IMR-90 (cell line): Measurements from ENCODE around the gene GPR158. TPM values are rescaled to one million over a fixed set of nuclear protein-coding genes. Genes with fewer than 3 reads are reported as not detected.

ENCODE experiments used
- ATAC-seq: fragments of 200-7000 bp; cut with Tn5 transposase; 2 replicates; pipeline ENCODE4 v1.9.1; 2020; ENCODE audit warnings: low read depth, mild to moderate bottlenecking, moderate library complexity
- BruUV-seq: library from RNA; stranded (reverse); fragments of 400-500 nt; replicated peaks from 2 replicates; lab custom pipeline; 2021; lab: Mats Ljungman, UMichigan
- CTCF ChIA-PET: fragments of 300-600 bp; formaldehyde crosslinking; extraction: SDS; loops from one replicate; lab custom pipeline; 2021; ENCODE audit warnings: antibody characterized with exemption; lab: Yijun Ruan, JAX
- POLR2A ChIA-PET: fragments of 300-600 bp; sonication (Branson Sonifier 250); formaldehyde crosslinking; loops from one replicate; lab custom pipeline; 2022; ENCODE audit warnings: antibody characterized with exemption; ENCODE audit not compliant: unreplicated experiment; lab: Charles Lee
- DNase-seq: peaks from one replicate; pipeline ENCODE4 v3.0.0; 2013
- H2AFZ ChIP-seq: replicated peaks from 2 replicates; pipeline ENCODE3; 2013; ENCODE audit warnings: low read length, mild to moderate bottlenecking; ENCODE audit not compliant: poor library complexity
- H2AK5ac ChIP-seq: 2 replicates; pipeline ENCODE4 v1.6.1; 2013; ENCODE audit warnings: low read depth, low read length, inconsistent platforms
- H2AK9ac ChIP-seq: replicated peaks from 2 replicates; pipeline ENCODE3; 2013; ENCODE audit warnings: mild to moderate bottlenecking, low read depth, low read length, moderate library complexity; ENCODE audit not compliant: poor library complexity
- H2BK120ac ChIP-seq: 2 replicates; pipeline ENCODE4 v1.6.1; 2013; ENCODE audit warnings: low read depth, low read length, inconsistent platforms
- H2BK15ac ChIP-seq: 3 replicates; pipeline ENCODE4 v1.6.1; 2013; ENCODE audit warnings: low read depth, low read length, inconsistent platforms
- H2BK20ac ChIP-seq: 2 replicates; pipeline ENCODE4 v1.6.1; 2013; ENCODE audit warnings: low read depth, mild to moderate bottlenecking, inconsistent platforms, low read length, moderate library complexity
- H2BK5ac ChIP-seq: 2 replicates; pipeline ENCODE4 v1.6.1; 2013; ENCODE audit warnings: mild to moderate bottlenecking, low read depth, low read length, inconsistent platforms; ENCODE audit not compliant: poor library complexity, severe bottlenecking
- H3K14ac ChIP-seq: replicated peaks from 2 replicates; pipeline ENCODE4 v1.6.1; 2013; ENCODE audit warnings: low read depth, low read length, inconsistent platforms
- H3K18ac ChIP-seq: 2 replicates; pipeline ENCODE4 v1.6.1; 2013; ENCODE audit warnings: low read depth, low read length, control low read depth
- H3K23ac ChIP-seq: 2 replicates; pipeline ENCODE4 v1.6.1; 2013; ENCODE audit warnings: low read depth, low read length, inconsistent platforms
- H3K27ac ChIP-seq: 2 replicates; pipeline ENCODE4 v1.5.1; 2013; ENCODE audit warnings: mild to moderate bottlenecking, control low read depth, low read length; ENCODE audit not compliant: insufficient read depth
- H3K27me3 ChIP-seq: 2 replicates; pipeline ENCODE4 v1.6.1; 2013; ENCODE audit warnings: low read length; ENCODE audit not compliant: control insufficient read depth, insufficient read depth
- H3K36me3 ChIP-seq: 2 replicates; pipeline ENCODE4 v1.6.1; 2013; ENCODE audit warnings: low read length, mixed read lengths; ENCODE audit not compliant: control insufficient read depth, insufficient read depth
- H3K4ac ChIP-seq: 2 replicates; pipeline ENCODE4 v1.6.1; 2013; ENCODE audit warnings: low read depth, low read length, inconsistent platforms
- H3K4me1 ChIP-seq: 2 replicates; pipeline ENCODE4 v1.6.1; 2013; ENCODE audit warnings: low read length, mixed read lengths; ENCODE audit not compliant: control insufficient read depth, insufficient read depth
- H3K4me2 ChIP-seq: 2 replicates; pipeline ENCODE4 v1.6.1; 2013; ENCODE audit warnings: low read depth, mild to moderate bottlenecking, control low read depth, low read length, moderate library complexity
- H3K4me3 ChIP-seq: 2 replicates; pipeline ENCODE4 v1.5.1; 2013; ENCODE audit warnings: low read depth, mild to moderate bottlenecking, control low read depth, low read length, moderate library complexity; ENCODE audit not compliant: insufficient read depth
- H3K56ac ChIP-seq: 2 replicates; pipeline ENCODE4 v1.6.1; 2013; ENCODE audit warnings: low read length, inconsistent platforms; ENCODE audit not compliant: insufficient read depth; ENCODE audit errors: extremely low read depth
- H3K79me1 ChIP-seq, 2 experiments: 2 replicates each; pipeline ENCODE4 v1.6.1; 2013; ENCODE audit warnings: low read length in 2 of 2, inconsistent platforms in 1 of 2, low read depth in 1 of 2
- H3K9ac ChIP-seq: 2 replicates; pipeline ENCODE4 v1.6.1; 2013; ENCODE audit warnings: low read depth, low read length, control low read depth
- H3K9me1 ChIP-seq: 2 replicates; pipeline ENCODE4 v1.6.1; 2013; ENCODE audit warnings: low read length, inconsistent platforms; ENCODE audit not compliant: insufficient read depth
- H3K9me3 ChIP-seq: 2 replicates; pipeline ENCODE4 v1.6.1; 2013; ENCODE audit warnings: low read length; ENCODE audit not compliant: control insufficient read depth, insufficient read depth
- H4K20me1 ChIP-seq: 2 replicates; pipeline ENCODE4 v1.6.1; 2013; ENCODE audit warnings: low read length, inconsistent platforms; ENCODE audit not compliant: insufficient read depth
- H4K5ac ChIP-seq: 2 replicates; pipeline ENCODE4 v1.6.1; 2013; ENCODE audit warnings: mild to moderate bottlenecking, low read depth, low read length, control low read depth
- H4K8ac ChIP-seq, 2 experiments: 2 replicates each; pipeline ENCODE4 v1.6.1; 2013; ENCODE audit warnings: low read depth in 2 of 2, low read length in 2 of 2, control low read depth in 1 of 2, inconsistent platforms in 1 of 2
- H4K91ac ChIP-seq: 2 replicates; pipeline ENCODE4 v1.6.1; 2013; ENCODE audit warnings: low read depth, low read length, inconsistent platforms; ENCODE audit not compliant: insufficient read depth
- BHLHE40 ChIP-seq: fragments of 150-350 bp; IDR thresholded peaks from 2 replicates; pipeline ENCODE4 v1.6.1; 2016; ENCODE audit warnings: mild to moderate bottlenecking, low read depth, low read length
- CEBPB ChIP-seq: IDR thresholded peaks from 2 replicates; pipeline ENCODE4 v1.6.1; 2012; ENCODE audit warnings: low read depth, low read length, improper control_type of control experiment
- CHD1 ChIP-seq: IDR thresholded peaks from 2 replicates; pipeline ENCODE4 v1.6.1; 2012; ENCODE audit warnings: low read depth, low read length, improper control_type of control experiment
- CTCF ChIP-seq: conservative IDR thresholded peaks from 2 replicates; pipeline ENCODE4 v1.5.1; 2012; ENCODE audit warnings: mild to moderate bottlenecking, low read depth, low read length, improper control_type of control experiment
- ELK1 ChIP-seq: fragments of 150-350 bp; IDR thresholded peaks from 2 replicates; pipeline ENCODE4 v1.6.1; 2016; ENCODE audit warnings: low read depth, mild to moderate bottlenecking, low read length, moderate library complexity, borderline replicate concordance
- FOS ChIP-seq: fragments of 150-350 bp; IDR thresholded peaks from 2 replicates; pipeline ENCODE4 v1.6.1; 2016; ENCODE audit warnings: low read depth, low read length
- MAFK ChIP-seq: IDR thresholded peaks from 2 replicates; pipeline ENCODE4 v1.6.1; 2012; ENCODE audit warnings: low read depth, low read length, improper control_type of control experiment
- MAZ ChIP-seq: IDR thresholded peaks from 2 replicates; pipeline ENCODE4 v1.6.1; 2012; ENCODE audit warnings: low read depth, mild to moderate bottlenecking, low read length, improper control_type of control experiment, moderate library complexity, borderline replicate concordance
- MXI1 ChIP-seq: IDR thresholded peaks from 2 replicates; pipeline ENCODE4 v1.6.1; 2012; ENCODE audit warnings: low read depth, mild to moderate bottlenecking, low read length, moderate library complexity, borderline replicate concordance
- NFE2L2 ChIP-seq: fragments of 150-350 bp; IDR thresholded peaks from 2 replicates; pipeline ENCODE4 v1.6.1; 2016; ENCODE audit warnings: low read depth, mild to moderate bottlenecking, low read length
- POLR2A ChIP-seq: IDR thresholded peaks from 2 replicates; pipeline ENCODE4 v1.6.1; 2012; ENCODE audit warnings: mild to moderate bottlenecking, low read depth, low read length
- RAD21 ChIP-seq: IDR thresholded peaks from 2 replicates; pipeline ENCODE4 v1.6.1; 2012; ENCODE audit warnings: low read length, improper control_type of control experiment
- RCOR1 ChIP-seq: IDR thresholded peaks from 2 replicates; pipeline ENCODE4 v1.6.1; 2012; ENCODE audit warnings: mild to moderate bottlenecking, low read length, improper control_type of control experiment; ENCODE audit not compliant: insufficient replicate concordance
- RFX5 ChIP-seq: IDR thresholded peaks from 2 replicates; pipeline ENCODE4 v1.8.0; 2012; ENCODE audit warnings: low read depth, mild to moderate bottlenecking, low read length, moderate library complexity
- SMC3 ChIP-seq: fragments of 150-350 bp; IDR thresholded peaks from 2 replicates; pipeline ENCODE4 v1.6.1; 2016; ENCODE audit warnings: low read depth, mild to moderate bottlenecking, antibody characterized with exemption, low read length, moderate library complexity
- USF2 ChIP-seq: fragments of 150-350 bp; IDR thresholded peaks from 2 replicates; pipeline ENCODE4 v1.6.1; 2017; ENCODE audit warnings: mild to moderate bottlenecking, antibody characterized with exemption, low read length, low read depth
- WGBS, 2 experiments: methylation state at CpG; one replicate each; pipeline versions ENCODE4 v1.1.5 to v1.1.7; 2013; ENCODE audit warnings: missing lambda C conversion rate in 2 of 2; ENCODE audit not compliant: insufficient read length in 1 of 2; ENCODE audit errors: extremely low coverage in 2 of 2; 5-methylcytosine and 5-hydroxymethylcytosine counted together
- dilution Hi-C: fragments of 300-500 bp; cut with HindIII; formaldehyde crosslinking; loops from one replicate; pipeline ENCODE4 v1.14.3; 2018; ENCODE audit warnings: low sequenced_read_pairs; ENCODE audit not compliant: unreplicated experiment
- in situ Hi-C: fragments of 300-500 bp; cut with MboI; formaldehyde crosslinking; loops from 3 replicates; pipeline ENCODE4 v1.14.3; 2019; ENCODE audit warnings: low sequenced_read_pairs, inconsistent platforms, mixed read lengths
- intact Hi-C: fragments of 100-400 bp; cut with micrococcal nuclease; formaldehyde crosslinking; loops from 2 replicates; pipeline ENCODE4 v1.10.0; 2022
- polyA plus RNA-seq, 3 experiments: library from polyadenylated mRNA; depleted of rRNA; stranded (reverse); fragments of >200 nt; gene quantifications; 2 replicates each; pipeline ENCODE4 v1.2.3, GENCODE V29; 2012; ENCODE audit warnings: low replicate concordance in 1 of 3
- total RNA-seq: library from RNA; depleted of rRNA; stranded (reverse); fragments of >200 nt; gene quantifications from 2 replicates; pipeline ENCODE4 v1.2.3, GENCODE V29; 2012

GPR158 gene
- total and polyA plus RNA-seq, 2 of the 4 experiments (the other 2 are of a cell fraction): not detected

- H4K8ac ChIP-seq: no peak overlapping the region
- in situ Hi-C loops: no loop called here
- TF ChIP-seq MAFK (no peak), CHD1 (no peak), CTCF (no peak), RCOR1 (no peak), MAZ (no peak), USF2 (no peak), RFX5 (no peak), ELK1 (no peak), FOS (no peak), BHLHE40 (no peak), MXI1 (no peak), NFE2L2 (no peak), POLR2A (no peak), SMC3 (no peak), RAD21 (no peak), CEBPB (no peak)
- H3K27me3 ChIP-seq: no peaks in the 10 kb centered on the region
- no peak overlapping the region for H2AFZ ChIP-seq
- no peak overlapping the region for H3K9ac ChIP-seq
- intact Hi-C loops: no loop called here
- peaks cover 4% of the 10 kb centered on the region for H3K9me3 ChIP-seq
- no peak overlapping the region for H4K91ac ChIP-seq
- no peaks in the 10 kb centered on the region for H3K9me1 ChIP-seq
- H3K4me3 ChIP-seq: no peak overlapping the region
- no peak overlapping the region for H2BK20ac ChIP-seq
- dilution Hi-C loops: no loop called here
- no peak overlapping the region for H2BK15ac ChIP-seq
- no CpG with 5 or more reads among the region's 4 CpGs for WGBS, 2 experiments
- no peak overlapping the region for H4K5ac ChIP-seq
- no peaks in the 10 kb centered on the region for H3K4me1 ChIP-seq
- H3K4me2 ChIP-seq: no peak overlapping the region
- ChIA-PET POLR2A (no interaction called here), CTCF (no interaction called here)
- H2BK120ac ChIP-seq: no peak overlapping the region
- no peaks in the 10 kb centered on the region for H3K36me3 ChIP-seq
- H4K20me1 ChIP-seq: no peaks in the 10 kb centered on the region
- H3K27ac ChIP-seq: no peak overlapping the region
- no peak overlapping the region for H3K18ac ChIP-seq
- H3K56ac ChIP-seq: no peak overlapping the region
- no peak overlapping the region for H3K23ac ChIP-seq
- BruUV-seq: no TSS peak
- no peak for ATAC-seq
- no peak overlapping the region for H2AK5ac ChIP-seq
- no peak overlapping the region for H2AK9ac ChIP-seq
- H3K79me1 ChIP-seq: no peaks in the 10 kb centered on the region
- H3K14ac ChIP-seq: no peak overlapping the region
- DNase-seq: no peak
- H3K4ac ChIP-seq: no peak overlapping the region
- no peak overlapping the region for H2BK5ac ChIP-seq
These were observed 122.7 kb downstream of the GPR158 start for GRCh38 chr10:25297466-25297865.
